Testis (tissue), 2 donors: ENCODE measurements around the gene SUSD6.

Experiments used
- POLR2A ChIP-seq: fragments of 450-650 bp; IDR thresholded peaks from one replicate; pipeline ENCODE4 v1.6.1; 2017; ENCODE audit warnings: antibody characterized with exemption, mild to moderate bottlenecking, moderate library complexity
- TF ChIP-seq, protein P1 (sequence below), 3 experiments: fragments of 450-650 bp in 2 of 3; fragments of 200-600 bp in 1 of 3; sonication (generic) in 1 of 3; IDR thresholded peaks; one replicate each; pipeline ENCODE4 v1.5.1; 2016 to 2019; ENCODE audit warnings: antibody characterized with exemption in 3 of 3, mild to moderate bottlenecking in 2 of 3, moderate library complexity in 1 of 3

DNA sequence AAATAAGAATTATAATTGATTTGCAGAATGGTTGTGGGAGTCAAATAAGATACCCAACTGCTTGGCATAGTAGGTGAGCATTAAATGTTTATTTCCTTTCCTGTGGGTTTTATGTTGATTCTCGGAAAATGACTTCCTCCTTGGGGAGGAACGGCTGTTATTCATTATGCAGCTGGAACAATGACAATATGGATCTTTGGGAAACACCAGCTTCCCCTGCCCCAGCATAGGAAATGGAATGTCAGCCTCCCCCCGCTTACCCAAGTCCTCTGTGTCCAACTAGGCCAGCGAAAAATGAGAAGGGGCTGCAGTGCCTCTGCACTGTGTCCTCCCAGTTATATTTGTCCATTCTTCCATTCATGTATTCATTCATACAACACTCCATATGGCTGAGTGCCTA lies 25.0 kb upstream of the SUSD6 start:
- TF ChIP-seq, protein P1, sequence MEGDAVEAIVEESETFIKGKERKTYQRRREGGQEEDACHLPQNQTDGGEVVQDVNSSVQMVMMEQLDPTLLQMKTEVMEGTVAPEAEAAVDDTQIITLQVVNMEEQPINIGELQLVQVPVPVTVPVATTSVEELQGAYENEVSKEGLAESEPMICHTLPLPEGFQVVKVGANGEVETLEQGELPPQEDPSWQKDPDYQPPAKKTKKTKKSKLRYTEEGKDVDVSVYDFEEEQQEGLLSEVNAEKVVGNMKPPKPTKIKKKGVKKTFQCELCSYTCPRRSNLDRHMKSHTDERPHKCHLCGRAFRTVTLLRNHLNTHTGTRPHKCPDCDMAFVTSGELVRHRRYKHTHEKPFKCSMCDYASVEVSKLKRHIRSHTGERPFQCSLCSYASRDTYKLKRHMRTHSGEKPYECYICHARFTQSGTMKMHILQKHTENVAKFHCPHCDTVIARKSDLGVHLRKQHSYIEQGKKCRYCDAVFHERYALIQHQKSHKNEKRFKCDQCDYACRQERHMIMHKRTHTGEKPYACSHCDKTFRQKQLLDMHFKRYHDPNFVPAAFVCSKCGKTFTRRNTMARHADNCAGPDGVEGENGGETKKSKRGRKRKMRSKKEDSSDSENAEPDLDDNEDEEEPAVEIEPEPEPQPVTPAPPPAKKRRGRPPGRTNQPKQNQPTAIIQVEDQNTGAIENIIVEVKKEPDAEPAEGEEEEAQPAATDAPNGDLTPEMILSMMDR (IDR thresholded peaks at IDR 0.05), result no peak
- no peak for TF ChIP-seq POLR2A
